Activated CD4-positive, alpha-beta T cell treated with anti-CD3 and anti-CD28 coated beads, Interleukin-2, amount 50 U/mL, for 24 hours (primary cell): ENCODE measurements around the gene DOCK1.
"Not testable (repeated sequence)": the region's sequence is repeated elsewhere in the genome, so short reads cannot be mapped to it uniquely, and the experiment has no call there.

Experiments
- DNase-seq, 2 donors: peaks; one replicate each; pipeline ENCODE4 v3.0.0-alpha.2; 2020; ENCODE audit warnings: low read depth in 1 of 2, low spot score in 1 of 2

Gene DOCK1

GRCh38 chr10:126904818-126905701 lies at the start of gene DOCK1:
DOCK1 (plus strand) TSS chr10:126905428; CDS start chr10:126905518, 90 bp downstream.
- no peak for DNase-seq

GRCh38 chr10:126857178-126857806 lies 47.9 kb upstream of the DOCK1 start:
- no peak for DNase-seq

- DNase-seq: no peak
Measured at GRCh38 chr10:126867567-126868365, 37.5 kb upstream of the DOCK1 start.

- no peak for DNase-seq
Measured at GRCh38 chr10:126868371-126868770, 36.9 kb upstream of the DOCK1 start.

- no peak for DNase-seq
Measured at GRCh38 chr10:126872135-126872534, 33.1 kb upstream of the DOCK1 start.

- no peak for DNase-seq
Measured at GRCh38 chr10:126872768-126873167, 32.5 kb upstream of the DOCK1 start.

- no peak for DNase-seq
Measured at GRCh38 chr10:126876456-126876855, 28.8 kb upstream of the DOCK1 start.

GRCh38 chr10:126877390-126877789 lies 27.8 kb upstream of the DOCK1 start:
- no peak for DNase-seq

GRCh38 chr10:126878594-126878993 lies 26.6 kb upstream of the DOCK1 start:
- DNase-seq: no peak

- DNase-seq: no peak
Measured at GRCh38 chr10:126880926-126881325, 24.3 kb upstream of the DOCK1 start.

- not testable (repeated sequence) for DNase-seq
Measured at GRCh38 chr10:126882055-126882454, 23.2 kb upstream of the DOCK1 start.

GRCh38 chr10:126888436-126888835 lies 16.8 kb upstream of the DOCK1 start:
- DNase-seq: not testable (repeated sequence)

- no peak for DNase-seq
Measured at GRCh38 chr10:126889421-126889820, 15.8 kb upstream of the DOCK1 start.

- not testable (repeated sequence) for DNase-seq
Measured at GRCh38 chr10:126890797-126891196, 14.4 kb upstream of the DOCK1 start.

- no peak for DNase-seq
Measured at GRCh38 chr10:126892226-126893175, 12.7 kb upstream of the DOCK1 start.

GRCh38 chr10:126893206-126893605 lies 12.0 kb upstream of the DOCK1 start:
- no peak for DNase-seq

GRCh38 chr10:126893841-126894240 lies 11.4 kb upstream of the DOCK1 start:
- no peak for DNase-seq

GRCh38 chr10:126895214-126895781 lies 9.9 kb upstream of the DOCK1 start:
- no peak for DNase-seq

- DNase-seq: no peak
Measured at GRCh38 chr10:126898460-126898859, 6.8 kb upstream of the DOCK1 start.

GRCh38 chr10:126899529-126899928 lies 5.7 kb upstream of the DOCK1 start:
- not testable (repeated sequence) for DNase-seq
